ENCODE data around the gene SPOCK2. TPM values are rescaled to one million over a fixed set of nuclear protein-coding genes. Genes with fewer than 3 reads are reported as not detected.

The SPOCK2 gene
- total and polyA plus RNA-seq, 7 experiments from 2014 or later, result 200 to 543 (median 336) TPM

DNA sequence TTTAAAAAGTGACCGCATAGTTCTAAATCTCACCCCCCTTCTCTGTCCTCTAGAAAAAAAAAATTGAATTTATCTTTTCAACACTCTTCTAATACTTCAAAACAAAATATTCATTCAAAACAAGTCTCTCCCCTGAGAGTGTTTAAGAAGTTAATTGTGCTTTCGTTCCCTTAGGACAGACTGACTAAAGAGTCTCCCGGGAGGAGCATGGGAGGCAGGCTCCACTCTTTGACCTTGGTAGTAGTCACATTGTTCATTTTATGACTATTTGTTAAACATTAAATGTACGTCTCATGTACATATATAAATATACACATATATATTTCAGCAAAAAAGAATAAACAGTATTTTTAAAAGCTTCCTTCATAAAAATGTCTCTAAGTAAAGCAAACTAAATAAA lies 35.3 kb upstream of the SPOCK2 start:
- POLR2A ChIA-PET, result interaction anchor here (1.7 to 3.5 kb wide), 2 partner anchors 34 to 92 kb away, joined by 7 to 29 read pairs; partner anchors contain the start of genes ANAPC16, ASCC1 and SPOCK2
- ATAC-seq, result no peak
- peak overlapping the region in 8 of 9 donors; percentile 8 to 87 (median 66) for H3K27ac Mint-ChIP-seq

DNA sequence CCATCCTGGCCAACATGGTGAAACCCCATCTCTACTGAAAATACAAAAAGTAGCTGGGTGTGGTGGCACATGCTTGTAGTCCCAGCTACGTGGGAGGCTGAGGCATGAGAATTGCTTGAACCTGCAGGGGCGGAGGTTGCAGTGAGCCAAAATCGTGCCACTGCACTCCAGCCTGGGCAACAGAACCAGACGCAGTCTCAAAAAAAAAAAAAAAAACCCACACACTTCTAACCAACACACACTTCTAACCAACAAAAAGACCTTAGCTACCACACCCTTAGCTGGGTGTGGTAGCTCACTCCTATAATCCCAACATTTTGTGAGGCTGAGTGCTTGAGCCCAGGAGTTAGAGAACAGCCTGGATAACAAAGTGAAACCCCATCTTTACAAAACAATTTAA lies 33.9 kb upstream of the SPOCK2 start:
- Histone ChIP-seq H3K4me3 (ENCODE audit: low read length) (no peak overlapping the region), H3K27me3 (ENCODE audit: control insufficient read depth in 2 of 2, insufficient read depth in 2 of 2, low read length in 2 of 2) (no peaks in the 10 kb centered on the region), H3K36me3 (ENCODE audit: control insufficient read depth in 2 of 3, insufficient read depth in 3 of 3, low read length in 3 of 3) (no peaks in the 10 kb centered on the region), H3K4me1 (ENCODE audit: control insufficient read depth in 2 of 2, insufficient read depth in 2 of 2, low read length in 2 of 2) (peaks cover 5 to 10% of the 10 kb centered on the region in 2 donors), H3K27ac (ENCODE audit: low read depth, low read length) (no peak overlapping the region), H3K9me3 (ENCODE audit: control insufficient read depth in 2 of 3, low read length in 3 of 3) (no peaks in the 10 kb centered on the region)
- Mint-ChIP-seq H3K36me3 (peaks cover 4 to 32% (median 18%) of the 10 kb centered on the region in 5 donors), H3K4me1 (peaks cover 21 to 79% (median 63%) of the 10 kb centered on the region in 7 donors), H3K27ac (peak overlapping the region; percentile 26 to 84 (median 72)), H3K9me3 (no peaks in the 10 kb centered on the region), H3K27me3 (no peaks in the 10 kb centered on the region), H3K4me3 (peak overlapping the region in 7 of 10 donors; percentile 0 to 65 (median 56))
- ChIA-PET CTCF (interaction anchor here (0.6 to 1.8 kb wide), 9 partner anchors 9 to 213 kb away, joined by 3 to 8 read pairs (median 3); no protein-coding TSS in a partner anchor), POLR2A (interaction anchor here (0.7 to 2.9 kb wide), 5 partner anchors 11 to 93 kb away, joined by 3 to 14 read pairs (median 7); partner anchors contain the start of genes ANAPC16, ASCC1 and SPOCK2)
- DNase-seq (no peak), ATAC-seq (no peak)
- intact Hi-C loops (cut with micrococcal nuclease), result no loop called here

More for the DNA sequence above, 35.3 kb upstream of the SPOCK2 start:
- DNase-seq, result no peak
- H3K4me1 Mint-ChIP-seq, result peaks cover 21 to 75% (median 57%) of the 10 kb centered on the region in 7 donors
- no peaks in the 10 kb centered on the region for H3K27me3 Mint-ChIP-seq
- H3K36me3 Mint-ChIP-seq, result peaks cover 0 to 28% (median 11%) of the 10 kb centered on the region in 5 donors
- Histone ChIP-seq H3K4me3 (ENCODE audit: low read length) (no peak overlapping the region), H3K27me3 (ENCODE audit: control insufficient read depth in 2 of 2, insufficient read depth in 2 of 2, low read length in 2 of 2) (no peaks in the 10 kb centered on the region), H3K27ac (ENCODE audit: low read depth, low read length) (no peak overlapping the region), H3K9me3 (ENCODE audit: control insufficient read depth in 2 of 3, low read length in 3 of 3) (no peaks in the 10 kb centered on the region), H3K36me3 (ENCODE audit: control insufficient read depth in 2 of 3, insufficient read depth in 3 of 3, low read length in 3 of 3) (no peaks in the 10 kb centered on the region), H3K4me1 (ENCODE audit: control insufficient read depth in 2 of 2, insufficient read depth in 2 of 2, low read length in 2 of 2) (peaks cover 5 to 10% of the 10 kb centered on the region in 2 donors)
- H3K4me3 Mint-ChIP-seq, result peak overlapping the region in 1 of 10 donors; percentile 36
- CTCF ChIA-PET, result interaction anchor here (5.7 kb wide), 1 partner anchor 212 kb away, joined by 53 read pairs; no protein-coding TSS in a partner anchor
- intact Hi-C loops (cut with micrococcal nuclease), result no loop called here
- no peaks in the 10 kb centered on the region for H3K9me3 Mint-ChIP-seq

- H3K4me3 Mint-ChIP-seq, result peak overlapping the region in 9 of 10 donors; percentile 0 to 65 (median 39)
- peak overlapping the region in 7 of 9 donors; percentile 51 to 84 (median 74) for H3K27ac Mint-ChIP-seq
These were observed 33.0 kb upstream of the SPOCK2 start for GRCh38 chr10:72121389-72121788.

GRCh38 chr10:72116372-72116771 lies 28.0 kb upstream of the SPOCK2 start:
- Mint-ChIP-seq H3K4me1 (peaks cover 14 to 69% (median 49%) of the 10 kb centered on the region in 7 donors), H3K9me3 (peaks cover 0 to 6% (median 0%) of the 10 kb centered on the region in 11 donors), H3K27me3 (no peaks in the 10 kb centered on the region), H3K4me3 (peak overlapping the region in 1 of 10 donors; percentile 23), H3K27ac (peak overlapping the region in 1 of 9 donors; percentile 46), H3K36me3 (peaks cover 9 to 50% (median 34%) of the 10 kb centered on the region in 5 donors)
- no peak for ATAC-seq
- ChIA-PET POLR2A (interaction anchor here (0.6 to 3.4 kb wide), 4 partner anchors 8 to 220 kb away, joined by 3 to 19 read pairs (median 10); partner anchors contain the start of gene SPOCK2), CTCF (interaction anchor here (0.7 to 2.0 kb wide), 4 partner anchors 10 to 43 kb away, joined by 3 to 10 read pairs (median 4); no protein-coding TSS in a partner anchor)
- Histone ChIP-seq H3K4me3 (ENCODE audit: low read length) (no peak overlapping the region), H3K4me1 (ENCODE audit: control insufficient read depth in 2 of 2, insufficient read depth in 2 of 2, low read length in 2 of 2) (no peaks in the 10 kb centered on the region), H3K27ac (ENCODE audit: low read depth, low read length) (no peak overlapping the region), H3K9me3 (ENCODE audit: control insufficient read depth in 2 of 3, low read length in 3 of 3) (no peaks in the 10 kb centered on the region), H3K27me3 (ENCODE audit: control insufficient read depth in 2 of 2, insufficient read depth in 2 of 2, low read length in 2 of 2) (no peaks in the 10 kb centered on the region), H3K36me3 (ENCODE audit: control insufficient read depth in 2 of 3, insufficient read depth in 3 of 3, low read length in 3 of 3) (no peaks in the 10 kb centered on the region)
- intact Hi-C loops (cut with micrococcal nuclease), result no loop called here
- DNase-seq, result no peak

More at GRCh38 chr10:72121389-72121788, 33.0 kb upstream of the SPOCK2 start:
- POLR2A ChIA-PET, result interaction anchor here (0.6 to 2.9 kb wide), 2 partner anchors 13 to 36 kb away, joined by 3 to 14 read pairs; no protein-coding TSS in a partner anchor
- H3K27me3 ChIP-seq (ENCODE audit: control insufficient read depth in 2 of 2, insufficient read depth in 2 of 2, low read length in 2 of 2), result no peaks in the 10 kb centered on the region
- H3K4me3 ChIP-seq (ENCODE audit: low read length), result no peak overlapping the region
- Mint-ChIP-seq H3K9me3 (peaks cover 0 to 4% (median 0%) of the 10 kb centered on the region in 11 donors), H3K4me1 (peaks cover 18 to 77% (median 60%) of the 10 kb centered on the region in 7 donors), H3K27me3 (no peaks in the 10 kb centered on the region), H3K36me3 (peaks cover 4 to 33% (median 22%) of the 10 kb centered on the region in 5 donors)
- DNase-seq (no peak), ATAC-seq (no peak)
- no peak overlapping the region for H3K27ac ChIP-seq (ENCODE audit: low read depth, low read length)
- no peaks in the 10 kb centered on the region for H3K36me3 ChIP-seq (ENCODE audit: control insufficient read depth in 2 of 3, insufficient read depth in 3 of 3, low read length in 3 of 3)
- intact Hi-C loops (cut with micrococcal nuclease), result no loop called here
- H3K4me1 ChIP-seq (ENCODE audit: control insufficient read depth in 2 of 2, insufficient read depth in 2 of 2, low read length in 2 of 2), result peaks cover 5 to 10% of the 10 kb centered on the region in 2 donors
- H3K9me3 ChIP-seq (ENCODE audit: control insufficient read depth in 2 of 3, low read length in 3 of 3), result no peaks in the 10 kb centered on the region
- CTCF ChIA-PET, result interaction anchor here (1.8 kb wide), 1 partner anchor 13 kb away, joined by 8 read pairs; no protein-coding TSS in a partner anchor

- Histone ChIP-seq H3K27ac (ENCODE audit: low read depth, low read length) (no peak overlapping the region), H3K4me1 (ENCODE audit: control insufficient read depth in 2 of 2, insufficient read depth in 2 of 2, low read length in 2 of 2) (peaks cover 0 to 13% of the 10 kb centered on the region in 2 donors), H3K9me3 (ENCODE audit: control insufficient read depth in 2 of 3, low read length in 3 of 3) (no peaks in the 10 kb centered on the region), H3K36me3 (ENCODE audit: control insufficient read depth in 2 of 3, insufficient read depth in 3 of 3, low read length in 3 of 3) (no peaks in the 10 kb centered on the region), H3K27me3 (ENCODE audit: control insufficient read depth in 2 of 2, insufficient read depth in 2 of 2, low read length in 2 of 2) (no peaks in the 10 kb centered on the region), H3K4me3 (ENCODE audit: low read length) (no peak overlapping the region)
- peaks cover 17 to 71% (median 53%) of the 10 kb centered on the region in 7 donors for H3K4me1 Mint-ChIP-seq
- intact Hi-C loops (cut with micrococcal nuclease), result no loop called here
- peak overlapping the region in 4 of 9 donors; percentile 13 to 76 (median 35) for H3K27ac Mint-ChIP-seq
- ATAC-seq, result no peak
- no peak for DNase-seq
- H3K9me3 Mint-ChIP-seq, result peaks cover 0 to 6% (median 0%) of the 10 kb centered on the region in 11 donors
- ChIA-PET POLR2A (interaction anchor here (0.6 to 3.4 kb wide), 6 partner anchors 10 to 45 kb away, joined by 3 to 19 read pairs (median 4); partner anchors contain the start of gene SPOCK2), CTCF (no interaction called here)
- H3K27me3 Mint-ChIP-seq, result no peaks in the 10 kb centered on the region
- peak overlapping the region in 1 of 10 donors; percentile 16 for H3K4me3 Mint-ChIP-seq
- peaks cover 9 to 47% (median 29%) of the 10 kb centered on the region in 5 donors for H3K36me3 Mint-ChIP-seq
These were observed 26.5 kb upstream of the SPOCK2 start for GRCh38 chr10:72114706-72115450.

DNA sequence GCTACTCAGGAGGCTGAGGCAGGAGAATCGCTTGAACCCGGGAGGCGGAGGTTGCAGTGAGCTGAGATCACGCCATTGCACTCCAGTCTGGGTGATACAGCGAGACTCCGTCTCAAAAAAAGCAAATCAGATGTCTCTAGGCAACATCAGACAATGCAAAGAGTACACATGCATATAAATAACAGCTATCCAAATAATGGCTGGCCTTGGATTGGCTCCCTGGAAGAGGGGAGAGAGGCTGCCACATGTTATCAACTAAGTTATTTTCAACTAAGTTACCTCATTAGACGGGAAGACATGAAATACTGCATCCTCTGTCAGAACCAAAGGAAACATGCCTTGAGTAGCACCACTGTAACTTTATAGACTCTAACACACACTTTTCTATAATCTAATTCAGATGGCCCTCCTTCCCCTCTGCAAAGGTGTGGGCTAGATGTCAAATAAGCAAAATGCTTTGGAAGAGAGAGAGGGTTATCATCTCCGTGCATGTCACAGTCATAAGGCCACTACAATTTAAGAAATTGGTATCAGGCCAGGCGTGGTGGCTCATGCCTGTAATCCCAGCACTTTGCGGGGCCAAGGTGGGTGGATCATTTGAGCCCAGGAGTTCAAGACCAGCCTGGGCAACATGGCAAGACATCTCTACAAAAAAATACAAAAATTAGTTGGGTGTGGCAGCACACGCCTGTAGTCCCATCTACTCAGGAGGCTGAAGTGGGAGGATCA lies 22.5 kb upstream of the SPOCK2 start:
- H3K4me1 ChIP-seq (ENCODE audit: control insufficient read depth in 2 of 2, insufficient read depth in 2 of 2, low read length in 2 of 2), result peaks cover 32 to 51% of the 10 kb centered on the region in 2 donors
- H3K36me3 ChIP-seq (ENCODE audit: control insufficient read depth in 2 of 3, insufficient read depth in 3 of 3, low read length in 3 of 3), result no peaks in the 10 kb centered on the region
- POLR2A ChIA-PET, result interaction anchor here (1.5 kb wide), 1 partner anchor 23 kb away, joined by 7 read pairs; the partner anchor contains the start of gene SPOCK2
- Mint-ChIP-seq H3K4me1 (peaks cover 51 to 91% (median 81%) of the 10 kb centered on the region in 7 donors), H3K9me3 (no peaks in the 10 kb centered on the region), H3K4me3 (peak overlapping the region in 3 of 10 donors; percentile 12 to 52 (median 16)), H3K36me3 (peaks cover 4 to 27% (median 14%) of the 10 kb centered on the region in 5 donors), H3K27ac (peak overlapping the region in 8 of 9 donors; percentile 72 to 96 (median 87)), H3K27me3 (no peaks in the 10 kb centered on the region)
- CTCF ChIA-PET, result no interaction called here
- no peaks in the 10 kb centered on the region for H3K9me3 ChIP-seq (ENCODE audit: control insufficient read depth in 2 of 3, low read length in 3 of 3)
- no peaks in the 10 kb centered on the region for H3K27me3 ChIP-seq (ENCODE audit: control insufficient read depth in 2 of 2, insufficient read depth in 2 of 2, low read length in 2 of 2)
- intact Hi-C loops (cut with micrococcal nuclease), result loop anchor here in 1 of 2 donors (1.0 kb wide), 1 partner anchor 21 kb away; no protein-coding TSS in a partner anchor
- no peak for DNase-seq
- ATAC-seq, result no peak
- no peak overlapping the region for H3K27ac ChIP-seq (ENCODE audit: low read depth, low read length)
- no peak overlapping the region for H3K4me3 ChIP-seq (ENCODE audit: low read length)

Data from naive thymus-derived CD4-positive, alpha-beta T cell (primary cell).